Psoas muscle (tissue), 8 donors: ENCODE results near the gene ENAM. TPM values are rescaled to one million over a fixed set of nuclear protein-coding genes. Genes with fewer than 3 reads are reported as not detected.

ENCODE experiments used
- ATAC-seq, 4 donors: fragments of 200-7000 bp; cut with Tn5 transposase; one replicate each; pipeline ENCODE4 v1.9.1; 2020; ENCODE audit warnings: moderate library complexity in 3 of 4, mild to moderate bottlenecking in 2 of 4
- DNase-seq, 2 donors: peaks; one replicate each; pipeline ENCODE4 v3.0.0-alpha.2; 2020
- H3K27ac ChIP-seq: fragments of 200-600 bp; one replicate; pipeline ENCODE4 v1.8.0; 2022
- H3K27me3 ChIP-seq, 3 donors: fragments of 200-600 bp in 1 of 3; one replicate each; pipeline versions ENCODE4 v1.6.1 to v1.8.0; 2013 to 2022; ENCODE audit warnings: low read length in 2 of 3, mild to moderate bottlenecking in 2 of 3, moderate library complexity in 1 of 3; ENCODE audit not compliant: insufficient read depth in 3 of 3
- H3K36me3 ChIP-seq, 2 donors: fragments of 200-600 bp in 1 of 2; one replicate each; pipeline versions ENCODE4 v1.6.1 to v1.8.0; 2013 to 2022; ENCODE audit warnings: low read depth in 1 of 2, mild to moderate bottlenecking in 1 of 2, moderate library complexity in 1 of 2; ENCODE audit not compliant: insufficient read depth in 1 of 2
- H3K4me1 ChIP-seq: fragments of 200-600 bp; one replicate; pipeline ENCODE4 v1.8.0; 2022
- H3K4me3 ChIP-seq: fragments of 200-600 bp; one replicate; pipeline ENCODE4 v1.8.0; 2022; ENCODE audit warnings: mild to moderate bottlenecking
- H3K9me3 ChIP-seq: fragments of 200-600 bp; one replicate; pipeline ENCODE4 v1.8.0; 2022
- CTCF ChIP-seq: fragments of 200-600 bp; IDR thresholded peaks from one replicate; pipeline ENCODE4 v1.8.0; 2022; ENCODE audit warnings: antibody characterized with exemption
- WGBS, 3 donors: extraction: QIAGEN DNeasy Blood & Tissue Kit; methylation state at CpG; one replicate each; pipeline versions ENCODE4 v1.1.6 to v1.1.7; 2013; 5-methylcytosine and 5-hydroxymethylcytosine counted together
- intact Hi-C, 2 donors: fragments of 100-400 bp; cut with DNase I; formaldehyde crosslinking; loops; one replicate each; pipeline versions ENCODE4 v1.11.0 to v1.14.2; 2022
- long read RNA-seq, 2 donors: library from polyadenylated mRNA; unstranded; transcript quantifications; one replicate each; pipeline ENCODE4 v2.0.0, GENCODE V29; 2021
- polyA plus RNA-seq, 3 donors: library from polyadenylated mRNA; stranded (reverse); fragments of 200-250 nt; gene quantifications; one replicate each; pipeline ENCODE4 v1.2.3, GENCODE V29; 2013
- total RNA-seq, 4 donors: library from RNA; stranded (reverse); fragmentation: NEBNext Ultra II Directional in 2 of 4; extraction: Animal tissue kit (Norgen Biotek cat#: 25700) in 2 of 4; gene quantifications; one replicate each; pipeline versions ENCODE4 v1.2.1 to v1.2.4, GENCODE V29; 2021 to 2023
- donor health status: healthy with polysubstance abuse.
- donor health status: DM: no; HTN: no; CAD: no; lungs with moderate emphysema.
- donor health status: Bipolar disorder and iron deficiency.
- donor health status: healthy.
- donor health status: DM: yes; HTN: yes; CAD: no.
- donor health status: DM: no; HTN: no; CAD: no.
- donor health status: DM: no; HTN: no; CAD: no.
- donor health status: DM: yes; HTN: yes; CAD: no.

Gene ENAM
- total RNA-seq (1 to 10 TPM; 1.6 to 6.6 (median 3.0) TPM), polyA plus RNA-seq (1 to 10 TPM in 1 of 3 donors, under 1 TPM in 2; 0.08 to 1.5 (median 0.65) TPM)
- long read RNA-seq, donor 1, result 0 reads
- long read RNA-seq, donor 2, partial matches to known transcripts, result 0 of 4 reads
- long read RNA-seq, donor 2, other reads (novel, unspliced or antisense), result 0 of 4 reads

- no peak for TF ChIP-seq CTCF
- Histone ChIP-seq H3K4me3 (no peak within 1 kb of the TSS), H3K36me3 (no peaks in the 10 kb centered on the region), H3K4me1 (no peaks in the 10 kb centered on the region), H3K27me3 (no peaks in the 10 kb centered on the region), H3K9me3 (no peaks in the 10 kb centered on the region), H3K27ac (no peak within 1 kb of the TSS)
- WGBS, 3 donors, result 80 to 82% (median 81%) methylated on average over 2 of the region's 2 CpGs
- ATAC-seq (no peak), DNase-seq (no peak)
- intact Hi-C loops, result no loop called here
These were observed at the start of gene ENAM for GRCh38 chr4:70628444-70628843. TSS of gene ENAM (plus strand) at chr4:70628744. CDS start at chr4:70629501, 757 bp downstream.

DNA sequence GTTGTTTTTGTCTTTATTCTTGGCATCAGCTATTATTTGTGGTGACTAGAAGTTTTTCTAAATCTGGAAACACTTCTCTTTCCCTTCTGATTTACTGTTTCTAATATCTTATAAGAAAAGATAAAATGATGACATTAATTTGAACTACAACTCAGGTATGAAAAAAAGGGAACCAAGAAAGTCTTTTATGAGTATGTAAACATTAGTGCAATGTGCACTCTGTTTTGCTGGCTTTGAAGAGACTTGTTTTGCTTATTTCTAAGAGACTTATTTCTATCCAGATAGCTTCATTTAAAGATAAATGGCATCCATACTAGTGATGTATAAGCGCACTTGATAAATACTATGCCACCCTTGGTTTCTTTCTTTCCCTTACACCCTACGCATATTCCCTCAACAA is 46.6 kb upstream of the ENAM start:
- no peaks in the 10 kb centered on the region for H3K4me1 ChIP-seq
- ATAC-seq, result no peak
- H3K4me3 ChIP-seq, result no peak overlapping the region
- 71 to 94% (median 93%) methylated on average over 2 of the region's 2 CpGs for WGBS, 3 donors
- no peaks in the 10 kb centered on the region for H3K9me3 ChIP-seq
- no peak for TF ChIP-seq CTCF
- intact Hi-C loops, result no loop called here
- H3K27ac ChIP-seq, result no peak overlapping the region
- H3K36me3 ChIP-seq, result no peaks in the 10 kb centered on the region
- DNase-seq, result no peak
- no peaks in the 10 kb centered on the region for H3K27me3 ChIP-seq

GRCh38 chr4:70583952-70584834 is 44.4 kb upstream of the ENAM start:
- ATAC-seq (no peak), DNase-seq (no peak)
- Histone ChIP-seq H3K27ac (no peak overlapping the region), H3K36me3 (no peaks in the 10 kb centered on the region), H3K4me3 (no peak overlapping the region), H3K27me3 (no peaks in the 10 kb centered on the region), H3K9me3 (no peaks in the 10 kb centered on the region), H3K4me1 (no peaks in the 10 kb centered on the region)
- no peak for TF ChIP-seq CTCF
- intact Hi-C loops, result no loop called here
- 67 to 75% (median 74%) methylated on average over 9 of the region's 9 CpGs for WGBS, 3 donors

GRCh38 chr4:70586841-70587240 is 41.7 kb upstream of the ENAM start:
- H3K9me3 ChIP-seq, result no peaks in the 10 kb centered on the region
- no peak overlapping the region for H3K4me3 ChIP-seq
- 50 to 57% (median 51%) methylated on average over 2 of the region's 2 CpGs for WGBS, 3 donors
- intact Hi-C loops, result no loop called here
- H3K27me3 ChIP-seq, result no peaks in the 10 kb centered on the region
- H3K36me3 ChIP-seq, result no peaks in the 10 kb centered on the region
- H3K4me1 ChIP-seq, result no peaks in the 10 kb centered on the region
- DNase-seq, result no peak
- H3K27ac ChIP-seq, result no peak overlapping the region
- TF ChIP-seq CTCF, result no peak
- ATAC-seq, result no peak
